ENCODE measurements around the gene PRSS12. TPM values are rescaled to one million over a fixed set of nuclear protein-coding genes. Genes with fewer than 3 reads are reported as not detected.
A peak's percentile ranks its signal among the peaks of the same experiment; 100 is the strongest.
"Not testable (repeated sequence)": the region's sequence is repeated elsewhere in the genome, so short reads cannot be mapped to it uniquely, and the experiment has no call there.

Gene PRSS12, protein sequence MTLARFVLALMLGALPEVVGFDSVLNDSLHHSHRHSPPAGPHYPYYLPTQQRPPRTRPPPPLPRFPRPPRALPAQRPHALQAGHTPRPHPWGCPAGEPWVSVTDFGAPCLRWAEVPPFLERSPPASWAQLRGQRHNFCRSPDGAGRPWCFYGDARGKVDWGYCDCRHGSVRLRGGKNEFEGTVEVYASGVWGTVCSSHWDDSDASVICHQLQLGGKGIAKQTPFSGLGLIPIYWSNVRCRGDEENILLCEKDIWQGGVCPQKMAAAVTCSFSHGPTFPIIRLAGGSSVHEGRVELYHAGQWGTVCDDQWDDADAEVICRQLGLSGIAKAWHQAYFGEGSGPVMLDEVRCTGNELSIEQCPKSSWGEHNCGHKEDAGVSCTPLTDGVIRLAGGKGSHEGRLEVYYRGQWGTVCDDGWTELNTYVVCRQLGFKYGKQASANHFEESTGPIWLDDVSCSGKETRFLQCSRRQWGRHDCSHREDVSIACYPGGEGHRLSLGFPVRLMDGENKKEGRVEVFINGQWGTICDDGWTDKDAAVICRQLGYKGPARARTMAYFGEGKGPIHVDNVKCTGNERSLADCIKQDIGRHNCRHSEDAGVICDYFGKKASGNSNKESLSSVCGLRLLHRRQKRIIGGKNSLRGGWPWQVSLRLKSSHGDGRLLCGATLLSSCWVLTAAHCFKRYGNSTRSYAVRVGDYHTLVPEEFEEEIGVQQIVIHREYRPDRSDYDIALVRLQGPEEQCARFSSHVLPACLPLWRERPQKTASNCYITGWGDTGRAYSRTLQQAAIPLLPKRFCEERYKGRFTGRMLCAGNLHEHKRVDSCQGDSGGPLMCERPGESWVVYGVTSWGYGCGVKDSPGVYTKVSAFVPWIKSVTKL
- total RNA-seq (14.4 and 20.0 TPM in 2 replicates), polyA plus RNA-seq (8.2 and 15.4 TPM in 2 replicates)

DNA sequence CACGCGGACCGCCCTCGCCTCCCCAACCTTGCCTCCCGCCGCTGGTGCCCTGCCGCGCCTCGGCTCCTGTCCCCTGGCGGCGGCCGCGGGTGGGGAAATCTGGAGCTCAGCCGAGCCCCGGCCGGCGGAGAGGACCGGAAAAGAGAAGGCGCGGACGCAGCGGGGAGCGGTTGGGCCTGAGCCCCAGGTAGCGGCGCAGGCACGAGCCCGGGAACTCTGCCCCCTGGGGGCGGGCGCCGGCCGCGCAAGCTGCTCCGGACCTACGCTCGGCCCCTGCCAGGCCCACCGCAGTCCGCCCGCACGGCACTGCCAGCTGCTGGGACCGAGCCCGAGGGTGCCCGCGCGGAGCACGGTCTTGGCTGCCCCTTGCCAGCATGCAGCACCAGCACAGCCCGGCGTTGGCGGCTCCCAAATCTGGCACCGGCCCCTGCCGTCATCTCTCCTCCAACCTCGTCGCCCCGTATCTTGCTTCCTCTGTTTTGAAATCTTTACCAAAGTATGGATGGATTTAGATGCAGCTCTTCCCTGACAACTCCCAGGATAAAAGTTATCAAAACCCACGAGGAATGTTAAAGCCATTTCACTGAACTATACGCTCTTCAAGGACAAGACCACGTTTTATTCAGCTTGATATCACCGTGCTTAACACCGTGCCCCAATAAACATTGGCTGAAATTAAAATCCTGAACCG, at the start of gene PRSS12:
TSS of gene PRSS12 (minus strand) at position 161 of the 691 bp plus-strand sequence. CDS start 283 bp downstream, outside the sequence.
- H4K20me1 ChIP-seq (ENCODE audit: insufficient read depth, poor library complexity, severe bottlenecking): no peaks in the 10 kb centered on the region
- H3K79me2 ChIP-seq: no peaks in the 10 kb centered on the region
- H3K9me3 ChIP-seq (ENCODE audit: low read depth): no peaks in the 10 kb centered on the region
- 4% methylated on average over 44 of the region's 59 CpGs for WGBS (ENCODE audit: low lambda C conversion rate, missing lambda C conversion rate)
- peaks cover 17% of the 10 kb centered on the region for H3K4me1 ChIP-seq (ENCODE audit: insufficient read depth)
- peaks cover 21% of the 10 kb centered on the region for H3K27me3 ChIP-seq
- peak; percentile 89 for DNase-seq (ENCODE audit: low spot score)
- H3K36me3 ChIP-seq (replicated peaks; ENCODE audit: insufficient read depth, low read depth): no peaks in the 10 kb centered on the region
- peak within 1 kb of the TSS; percentile 55 for H3K27ac ChIP-seq
- H3K4me3 ChIP-seq: peak within 1 kb of the TSS; percentile 72
- H3K4me2 ChIP-seq: peak within 1 kb of the TSS; percentile 96
- no peaks in the 10 kb centered on the region for H3K9me2 ChIP-seq (replicated peaks; ENCODE audit: insufficient read depth)
- H2AFZ ChIP-seq: peak within 1 kb of the TSS; percentile 67
- TF ChIP-seq, protein P1, sequence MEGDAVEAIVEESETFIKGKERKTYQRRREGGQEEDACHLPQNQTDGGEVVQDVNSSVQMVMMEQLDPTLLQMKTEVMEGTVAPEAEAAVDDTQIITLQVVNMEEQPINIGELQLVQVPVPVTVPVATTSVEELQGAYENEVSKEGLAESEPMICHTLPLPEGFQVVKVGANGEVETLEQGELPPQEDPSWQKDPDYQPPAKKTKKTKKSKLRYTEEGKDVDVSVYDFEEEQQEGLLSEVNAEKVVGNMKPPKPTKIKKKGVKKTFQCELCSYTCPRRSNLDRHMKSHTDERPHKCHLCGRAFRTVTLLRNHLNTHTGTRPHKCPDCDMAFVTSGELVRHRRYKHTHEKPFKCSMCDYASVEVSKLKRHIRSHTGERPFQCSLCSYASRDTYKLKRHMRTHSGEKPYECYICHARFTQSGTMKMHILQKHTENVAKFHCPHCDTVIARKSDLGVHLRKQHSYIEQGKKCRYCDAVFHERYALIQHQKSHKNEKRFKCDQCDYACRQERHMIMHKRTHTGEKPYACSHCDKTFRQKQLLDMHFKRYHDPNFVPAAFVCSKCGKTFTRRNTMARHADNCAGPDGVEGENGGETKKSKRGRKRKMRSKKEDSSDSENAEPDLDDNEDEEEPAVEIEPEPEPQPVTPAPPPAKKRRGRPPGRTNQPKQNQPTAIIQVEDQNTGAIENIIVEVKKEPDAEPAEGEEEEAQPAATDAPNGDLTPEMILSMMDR (IDR thresholded peaks at IDR 0.05; ENCODE audit: poor library complexity): peak; percentile 79
- TF ChIP-seq EZH2phosphoT487 (IDR thresholded peaks at IDR 0.05; ENCODE audit: low read depth, severe bottlenecking, unreplicated experiment): no peak

DNA sequence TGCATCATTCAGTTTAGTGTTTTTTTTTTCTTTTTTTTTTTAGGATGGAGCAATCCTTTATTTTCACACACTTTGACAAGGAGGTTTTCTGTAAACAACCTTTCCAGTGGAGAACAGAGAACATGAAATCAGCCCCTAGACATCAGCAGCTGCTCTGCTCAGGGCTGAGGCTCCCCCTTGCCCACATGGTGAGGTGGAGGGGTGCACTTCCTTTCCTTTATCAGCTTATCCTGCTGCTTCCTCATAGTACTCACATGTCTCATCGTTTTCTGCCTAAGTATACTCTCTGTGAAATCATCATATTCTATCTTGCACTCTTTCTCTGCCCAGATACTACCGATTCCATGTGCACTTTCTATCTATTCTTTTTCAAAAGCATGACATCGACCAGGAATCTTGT, 47.6 kb upstream of the PRSS12 start:
- DNase-seq (ENCODE audit: low spot score): no peak
- Histone ChIP-seq H3K36me3 (replicated peaks; ENCODE audit: insufficient read depth, low read depth) (no peaks in the 10 kb centered on the region), H3K27me3 (no peaks in the 10 kb centered on the region), H4K20me1 (ENCODE audit: insufficient read depth, poor library complexity, severe bottlenecking) (no peaks in the 10 kb centered on the region), H3K9me3 (ENCODE audit: low read depth) (no peaks in the 10 kb centered on the region), H3K4me1 (ENCODE audit: insufficient read depth) (peaks cover 6% of the 10 kb centered on the region), H3K4me2 (no peak overlapping the region), H3K79me2 (no peaks in the 10 kb centered on the region), H3K9me2 (replicated peaks; ENCODE audit: insufficient read depth) (no peaks in the 10 kb centered on the region), H3K4me3 (no peak overlapping the region), H3K27ac (no peak overlapping the region), H2AFZ (no peak overlapping the region)
- TF ChIP-seq EZH2phosphoT487 (IDR thresholded peaks at IDR 0.05; ENCODE audit: low read depth, severe bottlenecking, unreplicated experiment) (no peak), EZH2 (IDR thresholded peaks at IDR 0.05; ENCODE audit: borderline replicate concordance) (no peak)
- TF ChIP-seq, protein P1 (IDR thresholded peaks at IDR 0.05; ENCODE audit: poor library complexity): no peak
- 70% methylated on average over 3 of the region's 3 CpGs for WGBS (ENCODE audit: low lambda C conversion rate, missing lambda C conversion rate)

DNA sequence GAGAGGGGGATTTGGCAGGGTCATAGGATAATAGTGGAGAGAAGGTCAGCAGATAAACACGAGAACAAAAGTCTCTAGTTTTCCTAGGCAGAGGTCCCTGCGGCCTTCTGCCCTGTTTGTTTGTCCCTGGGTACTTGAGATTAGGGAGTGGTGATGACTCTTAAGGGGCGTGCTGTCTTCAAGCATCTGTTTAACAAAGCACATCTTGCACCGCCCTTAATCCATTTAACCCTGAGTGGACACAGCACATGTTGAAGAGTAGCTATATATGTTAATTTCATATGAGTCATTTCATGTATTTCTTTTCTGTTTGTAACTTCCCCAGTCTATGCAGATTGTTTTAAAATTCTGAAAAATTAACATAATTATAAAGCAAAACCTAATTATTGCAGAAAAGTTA, 47.1 kb upstream of the PRSS12 start:
- not testable (repeated sequence) for H3K4me3 ChIP-seq; H3K79me2 ChIP-seq; H3K9me3 ChIP-seq (ENCODE audit: low read depth); H4K20me1 ChIP-seq (ENCODE audit: insufficient read depth, poor library complexity, severe bottlenecking); H3K4me2 ChIP-seq; H3K27ac ChIP-seq; H3K36me3 ChIP-seq (replicated peaks; ENCODE audit: insufficient read depth, low read depth); DNase-seq (ENCODE audit: low spot score); H3K4me1 ChIP-seq (ENCODE audit: insufficient read depth); H2AFZ ChIP-seq; H3K27me3 ChIP-seq; H3K9me2 ChIP-seq (replicated peaks; ENCODE audit: insufficient read depth)
- 40% methylated on average over 4 of the region's 4 CpGs for WGBS (ENCODE audit: low lambda C conversion rate, missing lambda C conversion rate)
